Measurements from ENCODE around the gene RYR3.

The RYR3 gene

DNA sequence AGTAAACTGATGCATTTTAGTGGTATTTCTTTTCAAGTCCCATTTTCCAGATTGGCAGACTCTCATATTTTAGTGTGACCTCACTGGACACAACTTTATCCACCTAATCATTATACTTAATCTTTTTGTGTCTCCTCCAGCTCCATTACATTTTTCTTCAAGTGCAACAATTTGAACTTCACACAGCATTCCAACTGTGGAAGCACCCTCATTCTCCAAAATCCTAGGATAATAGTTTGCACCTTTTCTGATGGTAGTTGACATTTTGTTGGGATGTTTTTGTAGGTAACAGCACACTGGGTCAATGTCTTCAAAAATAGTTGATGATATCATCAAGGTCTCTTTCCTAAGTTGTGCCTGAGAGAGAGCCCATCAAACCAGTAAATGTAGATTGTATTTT is 123.1 kb downstream of the RYR3 start:
- H3K4me3 ChIP-seq (ENCODE audit: low read length), result no peak overlapping the region
- TF ChIP-seq ZNF274 (IDR thresholded peaks at IDR 0.05; ENCODE audit: low read depth, low read length), result no peak

DNA sequence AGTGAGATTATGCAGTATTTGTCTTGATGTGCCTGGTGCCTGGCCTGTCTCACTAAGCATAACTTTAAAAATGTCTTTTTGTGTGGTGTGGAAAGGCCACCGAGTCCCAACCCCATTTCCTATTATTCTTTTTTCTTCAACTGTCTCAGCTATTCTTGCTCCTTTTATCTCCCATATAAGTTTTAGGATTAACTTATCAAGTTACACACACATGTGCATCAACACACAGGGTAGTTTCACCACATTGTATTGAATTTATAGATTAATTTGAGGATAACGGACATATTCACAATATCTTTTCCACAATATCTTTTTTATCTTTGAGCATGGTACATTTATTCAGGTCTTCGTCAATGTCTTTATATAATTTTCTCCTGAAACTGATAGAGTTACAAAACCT is 127.6 kb downstream of the RYR3 start:
- no peak for TF ChIP-seq ZNF274 (IDR thresholded peaks at IDR 0.05; ENCODE audit: low read depth, low read length)

DNA sequence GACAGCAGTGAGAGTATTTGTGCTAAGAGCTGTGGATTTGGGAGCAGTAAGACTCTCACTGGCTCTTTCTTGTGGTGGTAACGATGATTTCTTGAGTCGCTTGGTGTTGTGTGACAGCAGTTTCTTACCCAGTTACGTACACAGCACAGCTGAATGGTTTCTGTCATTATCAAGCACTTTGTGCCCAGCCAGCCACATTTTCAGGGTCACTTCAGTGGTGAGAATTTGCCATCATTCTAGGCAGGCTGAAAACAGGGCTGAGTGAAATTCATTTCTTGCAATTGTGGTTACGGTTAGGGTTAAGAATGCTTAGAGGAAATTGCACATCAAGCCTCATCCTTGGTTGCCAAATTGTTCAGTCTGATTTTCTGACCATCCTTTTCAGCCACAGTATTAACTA is 130.1 kb downstream of the RYR3 start:
- H3K4me3 ChIP-seq (ENCODE audit: low read length), result no peak overlapping the region
- TF ChIP-seq ZNF274 (IDR thresholded peaks at IDR 0.05; ENCODE audit: low read depth, low read length), result no peak

More for the DNA sequence above, 127.6 kb downstream of the RYR3 start:
- no peak overlapping the region for H3K4me3 ChIP-seq (ENCODE audit: low read length)

DNA sequence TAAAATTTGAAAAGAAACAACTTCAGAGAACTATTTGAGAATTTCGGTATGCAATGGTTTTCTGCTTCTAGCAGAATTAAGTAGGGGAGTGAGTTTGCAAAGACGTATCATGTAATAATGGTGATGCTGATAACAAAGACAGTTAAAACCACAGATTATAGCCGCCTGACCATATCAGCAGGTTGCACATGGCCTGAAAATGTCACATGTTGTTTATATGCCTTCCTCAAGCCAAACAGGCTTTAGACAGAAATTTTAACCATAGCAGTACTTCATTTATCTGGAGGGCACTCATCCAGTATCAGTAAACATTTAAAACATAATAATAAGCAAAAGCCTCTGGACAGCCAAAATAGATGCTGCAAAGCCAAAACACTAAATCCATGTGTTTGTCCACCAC is 131.7 kb downstream of the RYR3 start:
- H3K4me3 ChIP-seq (ENCODE audit: low read length), result no peak overlapping the region
- TF ChIP-seq ZNF274 (IDR thresholded peaks at IDR 0.05; ENCODE audit: low read depth, low read length), result no peak

DNA sequence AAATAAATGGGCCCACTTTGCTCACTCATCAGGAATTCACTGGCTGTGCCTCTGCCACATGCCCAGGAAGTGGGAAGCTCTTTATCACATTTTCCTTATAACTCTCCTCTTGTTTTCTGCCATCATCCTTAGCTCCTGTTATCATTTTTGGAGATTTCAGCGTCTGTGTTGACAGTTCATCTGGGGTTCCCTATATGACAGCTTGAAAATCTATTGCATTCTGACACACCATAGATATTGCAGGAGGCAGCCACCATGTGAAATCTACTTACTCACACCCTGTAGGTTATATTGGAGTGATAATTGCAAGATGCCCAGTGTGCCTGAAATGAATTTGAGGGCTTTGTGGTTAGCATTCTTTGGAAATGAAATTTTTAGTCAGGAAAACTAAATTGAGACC is 132.9 kb downstream of the RYR3 start:
- H3K4me3 ChIP-seq (ENCODE audit: low read length), result no peak overlapping the region
- TF ChIP-seq ZNF274 (IDR thresholded peaks at IDR 0.05; ENCODE audit: low read depth, low read length), result no peak

DNA sequence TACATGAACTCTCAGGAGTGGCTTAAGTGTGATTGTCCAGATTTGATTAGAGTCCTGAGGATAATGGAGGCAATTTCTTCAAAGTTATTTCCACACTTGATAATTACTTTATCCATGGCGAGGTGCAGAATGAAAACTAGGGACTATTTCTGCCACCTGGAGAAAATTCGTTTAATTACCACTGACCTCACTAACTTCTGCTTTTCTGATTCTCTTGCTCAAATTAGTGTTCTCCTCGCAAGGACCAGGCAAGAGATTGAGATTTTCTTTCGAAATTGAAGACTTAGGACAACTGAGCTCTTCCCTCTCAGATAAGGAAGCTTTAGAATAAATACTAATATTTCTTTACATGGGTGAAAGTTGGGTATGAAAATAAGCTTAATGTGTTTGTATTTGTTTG is 135.2 kb downstream of the RYR3 start:
- no peak for TF ChIP-seq ZNF274 (IDR thresholded peaks at IDR 0.05; ENCODE audit: low read depth, low read length)
- no peak overlapping the region for H3K4me3 ChIP-seq (ENCODE audit: low read length)

DNA sequence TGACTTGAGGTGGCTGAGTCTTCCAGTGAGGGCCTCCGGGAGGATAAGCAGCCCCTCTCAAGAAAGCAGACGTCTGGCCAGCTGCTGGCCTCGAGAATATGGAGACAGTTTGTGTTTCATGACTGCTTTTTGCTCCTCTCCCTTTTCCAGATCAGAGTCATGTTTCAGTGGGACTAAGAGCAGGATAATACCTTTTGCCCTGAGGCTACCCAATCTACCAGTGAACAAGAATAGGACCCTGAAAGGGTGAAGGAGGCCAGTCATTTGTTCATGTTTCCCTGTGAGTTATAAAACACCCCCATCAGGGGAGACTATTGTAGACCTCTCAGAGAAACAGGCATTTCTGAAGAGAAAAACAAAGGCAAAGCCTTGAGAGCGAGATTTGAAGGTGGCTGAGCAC is 137.4 kb downstream of the RYR3 start:
- H3K4me3 ChIP-seq (ENCODE audit: low read length), result no peak overlapping the region
- TF ChIP-seq ZNF274 (IDR thresholded peaks at IDR 0.05; ENCODE audit: low read depth, low read length), result no peak

DNA sequence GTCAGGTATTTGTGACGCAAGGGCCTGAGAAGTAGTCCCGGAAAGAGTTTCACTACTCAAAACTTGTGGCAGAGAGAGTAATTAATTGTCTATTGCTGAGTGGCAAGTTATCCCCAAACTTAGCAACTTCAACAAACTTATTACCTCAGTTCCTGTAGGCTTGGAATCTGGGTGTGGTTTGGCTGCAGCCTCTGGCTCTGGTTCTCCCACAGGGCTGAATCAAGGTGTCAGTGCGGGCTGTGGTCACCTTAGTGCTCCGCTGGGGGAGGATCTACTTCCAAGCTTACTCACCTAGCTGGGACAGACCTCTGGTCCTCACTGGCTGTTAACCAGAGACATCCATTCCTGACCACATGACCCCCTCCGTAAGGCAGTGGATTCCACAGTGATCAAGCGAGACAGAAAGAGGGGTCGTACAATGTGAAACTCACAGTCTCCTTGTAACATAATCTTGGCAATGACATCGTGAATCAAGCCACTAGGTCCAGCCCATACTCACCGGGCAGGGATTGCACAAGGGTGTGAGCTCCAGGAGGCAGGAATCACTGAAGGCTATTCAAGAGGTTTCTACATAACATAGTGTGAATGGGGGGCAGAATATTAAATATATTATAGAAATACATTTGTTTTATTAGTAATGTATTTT is 138.3 kb downstream of the RYR3 start:
- no peak overlapping the region for H3K4me3 ChIP-seq (ENCODE audit: low read length)
- no peak for TF ChIP-seq ZNF274 (IDR thresholded peaks at IDR 0.05; ENCODE audit: low read depth, low read length)

DNA sequence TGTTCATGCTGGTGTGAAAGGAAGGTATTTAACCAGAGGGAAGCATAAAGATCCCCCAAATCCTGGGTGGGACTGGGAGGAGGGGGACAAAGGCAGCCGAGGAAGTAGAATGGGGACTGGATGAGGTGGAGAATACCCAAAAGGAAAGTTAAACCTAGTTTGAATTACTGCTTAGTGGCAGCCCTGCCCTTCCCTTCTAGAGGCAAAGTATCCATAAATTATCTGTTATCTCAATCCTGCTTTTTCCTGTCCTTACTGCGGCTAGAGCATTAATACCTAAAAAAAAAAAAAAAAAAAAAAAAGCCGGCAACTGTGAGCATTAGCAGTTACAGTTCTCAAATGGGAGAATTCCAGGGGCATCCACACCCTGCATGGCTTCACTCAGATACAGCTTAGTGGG is 139.0 kb downstream of the RYR3 start:
- no peak overlapping the region for H3K4me3 ChIP-seq (ENCODE audit: low read length)
- no peak for TF ChIP-seq ZNF274 (IDR thresholded peaks at IDR 0.05; ENCODE audit: low read depth, low read length)

DNA sequence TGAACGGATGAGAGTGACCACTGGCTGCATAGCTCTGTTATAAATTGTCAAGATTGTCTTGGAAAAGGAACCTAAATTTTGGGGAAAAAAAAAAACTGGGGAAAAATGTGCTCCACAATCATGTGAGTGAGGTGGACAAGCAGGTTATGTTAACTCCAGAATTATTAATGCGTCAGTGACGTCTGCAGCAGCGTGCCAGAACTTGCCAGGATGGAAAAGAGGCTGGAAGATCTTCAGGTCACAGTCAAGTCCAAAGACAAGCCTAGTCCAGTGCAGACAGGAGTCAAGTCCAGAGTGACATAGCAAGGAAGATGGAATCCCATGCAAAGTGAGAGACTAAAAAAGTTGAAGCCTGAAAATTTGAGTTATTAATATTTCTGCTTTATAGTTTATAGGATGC is 140.6 kb downstream of the RYR3 start:
- TF ChIP-seq ZNF274 (IDR thresholded peaks at IDR 0.05; ENCODE audit: low read depth, low read length), result no peak

DNA sequence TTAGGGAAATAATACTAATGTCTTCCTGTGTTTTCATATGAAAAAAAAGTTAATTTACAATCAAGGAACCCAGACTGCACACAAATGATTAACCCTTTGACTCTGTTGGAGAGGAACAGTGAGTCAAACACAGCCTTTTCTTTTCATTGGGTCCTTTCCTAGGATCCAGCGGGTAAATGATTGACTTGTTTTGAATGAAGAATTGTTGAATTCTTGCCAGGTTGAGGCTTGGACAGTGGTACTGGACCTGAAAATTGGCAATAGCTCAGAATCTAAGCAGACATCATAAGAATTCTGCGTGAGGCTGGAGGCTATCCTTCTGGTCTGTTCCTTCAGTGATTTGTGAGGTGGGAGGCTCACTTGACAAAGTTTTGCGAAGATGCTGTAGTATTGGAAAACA is 143.0 kb downstream of the RYR3 start:
- H3K4me3 ChIP-seq (ENCODE audit: low read length), result no peak overlapping the region
- no peak for TF ChIP-seq ZNF274 (IDR thresholded peaks at IDR 0.05; ENCODE audit: low read depth, low read length)

More for the DNA sequence above, 140.6 kb downstream of the RYR3 start:
- H3K4me3 ChIP-seq (ENCODE audit: low read length), result no peak overlapping the region

DNA sequence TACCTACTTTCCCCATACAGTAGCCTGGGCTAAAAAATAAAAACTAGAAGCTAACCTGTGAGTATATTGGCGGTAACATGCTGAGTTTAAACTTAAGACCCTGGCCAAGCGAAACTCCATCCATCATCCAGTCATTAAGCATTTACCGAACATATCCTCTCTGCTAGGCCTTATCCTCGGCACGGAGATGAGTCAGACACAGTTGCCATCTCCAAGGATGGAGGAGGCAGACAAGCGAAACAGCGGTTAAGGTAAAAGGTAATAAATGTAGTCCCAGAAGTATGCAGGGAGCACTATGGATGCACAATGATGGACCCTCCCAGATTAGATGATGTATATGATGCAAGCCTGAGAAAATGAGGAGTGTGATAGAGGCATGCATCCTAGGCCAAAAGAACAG is 143.6 kb downstream of the RYR3 start:
- H3K4me3 ChIP-seq (ENCODE audit: low read length), result no peak overlapping the region
- no peak for TF ChIP-seq ZNF274 (IDR thresholded peaks at IDR 0.05; ENCODE audit: low read depth, low read length)

DNA sequence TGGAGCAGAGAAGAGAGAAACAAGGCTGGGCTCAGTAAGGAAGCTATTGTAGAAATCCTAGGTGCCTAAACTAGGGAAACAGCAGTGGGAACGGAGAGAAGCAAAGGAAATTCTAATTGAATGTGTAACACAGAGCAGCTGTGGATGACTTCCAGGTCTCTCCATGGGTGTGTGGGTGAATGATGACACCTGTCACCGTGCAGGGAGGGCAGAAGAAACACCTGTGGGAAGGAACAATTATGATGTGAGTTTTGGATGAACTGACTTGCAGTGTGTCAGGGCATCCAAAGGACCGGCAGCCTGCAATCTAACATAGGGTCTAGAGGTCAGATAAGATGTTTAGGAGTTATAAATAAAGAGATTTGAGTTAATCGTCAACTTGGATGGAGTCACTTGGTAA is 144.2 kb downstream of the RYR3 start:
- H3K4me3 ChIP-seq (ENCODE audit: low read length), result no peak overlapping the region
- TF ChIP-seq ZNF274 (IDR thresholded peaks at IDR 0.05; ENCODE audit: low read depth, low read length), result no peak

DNA sequence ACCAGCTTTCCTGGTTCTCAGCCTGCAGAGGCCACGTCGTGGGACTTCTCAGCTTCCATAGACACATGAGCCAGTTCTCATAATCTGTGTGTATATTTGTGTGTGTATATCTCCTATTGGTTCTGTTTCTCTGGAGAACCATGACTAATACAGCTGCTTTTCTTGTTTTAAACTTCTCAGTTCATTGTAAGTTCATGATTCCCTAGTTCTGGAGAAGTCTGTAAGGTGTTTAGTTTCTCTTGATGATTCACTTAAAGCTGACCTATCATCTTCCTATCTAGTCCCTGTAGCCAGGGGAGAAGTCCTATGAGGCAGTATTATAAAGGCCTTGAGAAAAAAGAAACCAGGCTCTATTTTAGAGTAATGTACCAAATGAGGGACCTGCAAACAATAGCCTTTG is 147.7 kb downstream of the RYR3 start:
- H3K4me3 ChIP-seq (ENCODE audit: low read length), result no peak overlapping the region
- TF ChIP-seq ZNF274 (IDR thresholded peaks at IDR 0.05; ENCODE audit: low read depth, low read length), result no peak

DNA sequence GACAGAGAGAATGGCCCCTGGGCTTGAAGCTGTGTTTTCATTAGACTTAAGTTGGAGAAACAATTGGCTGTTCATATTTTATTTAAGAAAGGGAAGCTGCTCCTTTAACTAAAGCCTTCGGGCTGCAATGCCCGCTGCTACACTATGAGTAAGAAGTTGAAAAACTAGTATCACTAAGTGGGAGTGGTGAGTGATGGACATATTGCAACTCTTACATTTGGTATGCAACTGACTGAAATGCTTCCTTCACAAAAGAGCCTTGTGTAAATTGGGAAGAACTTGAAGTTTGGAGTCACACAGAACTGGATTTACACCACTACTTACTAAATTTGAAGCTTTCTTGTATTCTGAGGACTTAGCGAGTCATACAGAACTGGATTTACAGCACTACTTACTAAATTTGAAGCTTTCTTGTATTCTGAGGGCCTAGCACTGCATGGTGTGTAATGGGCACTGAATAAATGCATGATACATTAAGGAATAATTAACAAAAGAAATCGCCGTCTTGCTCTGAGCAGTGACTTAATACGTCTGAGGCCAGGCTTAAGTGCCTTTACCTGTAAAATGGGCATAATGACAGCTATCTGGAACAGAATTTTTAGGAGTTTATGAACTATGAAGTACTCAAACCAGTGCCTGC is 149.5 kb downstream of the RYR3 start:
- TF ChIP-seq ZNF274 (IDR thresholded peaks at IDR 0.05; ENCODE audit: low read depth, low read length), result no peak
- no peak overlapping the region for H3K4me3 ChIP-seq (ENCODE audit: low read length)

DNA sequence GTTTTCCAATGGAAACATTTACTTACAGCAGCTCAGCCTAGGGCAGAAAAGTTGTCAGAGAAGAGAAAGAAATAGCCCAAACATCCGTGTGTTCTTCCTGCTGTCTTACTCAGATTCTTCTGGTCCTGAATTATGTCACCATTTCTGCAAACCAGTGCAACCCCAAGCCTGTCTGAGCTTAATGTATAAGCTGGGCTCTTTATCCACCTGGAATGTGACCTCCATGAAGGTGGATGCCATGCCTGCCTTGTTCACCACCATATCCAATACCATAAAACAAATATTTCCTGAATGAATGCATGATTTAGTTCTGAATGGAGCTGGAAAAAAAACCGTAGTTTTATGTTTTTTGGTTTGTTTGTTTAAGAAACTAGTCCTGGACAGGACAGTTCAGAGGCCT is 150.9 kb downstream of the RYR3 start:
- TF ChIP-seq ZNF274 (IDR thresholded peaks at IDR 0.05; ENCODE audit: low read depth, low read length), result no peak
- H3K4me3 ChIP-seq (ENCODE audit: low read length), result no peak overlapping the region
